ENCODE measurements around the gene LRRC41. TPM values are rescaled to one million over a fixed set of nuclear protein-coding genes. Genes with fewer than 3 reads are reported as not detected.

LRRC41 gene
- total and polyA plus RNA-seq, 2 of the 13 experiments (the other 11 are each of a cell fraction or from before 2014, with no cell fraction given), result 48.1 to 53.6 TPM

- peak; percentile 50 for ATAC-seq
- ChIA-PET POLR2A (interaction anchor here (1.0 to 2.8 kb wide), 2 partner anchors 46 to 55 kb away, joined by 5 to 21 read pairs; partner anchors contain the start of gene RAD54L), CTCF (ENCODE audit: low intra/inter-chr PET ratio, low total read pairs) (interaction anchor here (1.2 kb wide), 1 partner anchor 46 kb away, joined by 3 read pairs; no protein-coding TSS in a partner anchor)
- peaks cover 86% of the 10 kb centered on the region for H3K79me2 ChIP-seq (ENCODE audit: insufficient read depth, low read length)
- H4K20me1 ChIP-seq (ENCODE audit: insufficient read depth, low read length), result peaks cover 20% of the 10 kb centered on the region
- H3K27ac ChIP-seq (ENCODE audit: extremely low read length, insufficient read depth, low read length), result peak overlapping the region; percentile 96
- H3K4me1 ChIP-seq (ENCODE audit: insufficient read depth, low read length), result peaks cover 40% of the 10 kb centered on the region
- BruUV-seq (replicated peaks), result no TSS peak
- intact Hi-C loops (cut with micrococcal nuclease; ENCODE audit: unreplicated experiment) (loop anchor here (2.0 to 5.0 kb wide), 2 partner anchors 39 to 55 kb away; partner anchors contain the start of genes NSUN4 and RAD54L), in situ Hi-C loops (cut with HindIII; ENCODE audit: extremely low pct_ligation_motif_present, low pct_unique_long_range_greater_than_20kb) (no loop called here)
- no peaks in the 10 kb centered on the region for H3K9me3 ChIP-seq (ENCODE audit: low read length)
- H3K4me2 ChIP-seq (ENCODE audit: low read depth, low read length), result peak overlapping the region; percentile 89
- peaks cover 8 to 19% of the 10 kb centered on the region in 2 experiments for H3K36me3 ChIP-seq (replicated peaks in 1 of 2; ENCODE audit: control insufficient read depth in 1 of 2, insufficient read depth in 2 of 2, low read length in 2 of 2)
- peaks cover 0 to 4% of the 10 kb centered on the region in 2 experiments; a peak in 1 of 5 replicates for H3K27me3 ChIP-seq (ENCODE audit: control insufficient read depth in 1 of 2, insufficient read depth in 2 of 2, low read length in 2 of 2)
- H2AFZ ChIP-seq (ENCODE audit: low read length), result no peak overlapping the region
- DNase-seq (ENCODE audit: low spot score), result peak; percentile 23
- no peak for FAIRE-seq
- peak overlapping the region; percentile 93 to 100 (median 96) for H3K4me3 ChIP-seq (replicated peaks in 1 of 3; ENCODE audit: insufficient read depth in 1 of 3, low read depth in 2 of 3, low read length in 3 of 3)
- WGBS (ENCODE audit: low lambda C conversion rate), result under 1% methylated on average over 23 of the region's 79 CpGs
- peak overlapping the region; percentile 99 for H3K9ac ChIP-seq (ENCODE audit: insufficient read depth, low read depth, low read length)
- TF ChIP-seq ZNF83 (CRISPR knock-in tag; IDR thresholded peaks at IDR 0.05; ENCODE audit: borderline replicate concordance) (no peak), ARNT2 (CRISPR knock-in tag; IDR thresholded peaks at IDR 0.05; ENCODE audit: low read depth) (no peak; the same call in 1 of the 2 replicates), MTF1 (CRISPR knock-in tag; IDR thresholded peaks at IDR 0.05) (0 out of 2 replicates have a peak, but pooled peaks have one; percentile 22), CCDC6 (CRISPR knock-in tag; IDR thresholded peaks at IDR 0.05) (peak; percentile 21; the same call in 1 of the 2 replicates), ZNF660 (CRISPR knock-in tag; IDR thresholded peaks at IDR 0.05; ENCODE audit: borderline replicate concordance, low read depth) (no peak), ZNF20 (CRISPR knock-in tag; IDR thresholded peaks at IDR 0.05) (no peak; the same call in 1 of the 2 replicates), ZNF607 (CRISPR knock-in tag; IDR thresholded peaks at IDR 0.05; ENCODE audit: borderline replicate concordance) (peak; percentile 70; the same call in 1 of the 2 replicates), REL (CRISPR knock-in tag; conservative IDR thresholded peaks at IDR 0.05) (no peak; the same call in 1 of the 2 replicates), ZNF33A (CRISPR knock-in tag; IDR thresholded peaks at IDR 0.05; ENCODE audit: borderline replicate concordance) (no peak), NR2F2 (IDR thresholded peaks at IDR 0.05; ENCODE audit: borderline replicate concordance, low read depth) (peak; percentile 13; the same call in 1 of the 2 replicates)
- TF ChIP-seq, protein P1, sequence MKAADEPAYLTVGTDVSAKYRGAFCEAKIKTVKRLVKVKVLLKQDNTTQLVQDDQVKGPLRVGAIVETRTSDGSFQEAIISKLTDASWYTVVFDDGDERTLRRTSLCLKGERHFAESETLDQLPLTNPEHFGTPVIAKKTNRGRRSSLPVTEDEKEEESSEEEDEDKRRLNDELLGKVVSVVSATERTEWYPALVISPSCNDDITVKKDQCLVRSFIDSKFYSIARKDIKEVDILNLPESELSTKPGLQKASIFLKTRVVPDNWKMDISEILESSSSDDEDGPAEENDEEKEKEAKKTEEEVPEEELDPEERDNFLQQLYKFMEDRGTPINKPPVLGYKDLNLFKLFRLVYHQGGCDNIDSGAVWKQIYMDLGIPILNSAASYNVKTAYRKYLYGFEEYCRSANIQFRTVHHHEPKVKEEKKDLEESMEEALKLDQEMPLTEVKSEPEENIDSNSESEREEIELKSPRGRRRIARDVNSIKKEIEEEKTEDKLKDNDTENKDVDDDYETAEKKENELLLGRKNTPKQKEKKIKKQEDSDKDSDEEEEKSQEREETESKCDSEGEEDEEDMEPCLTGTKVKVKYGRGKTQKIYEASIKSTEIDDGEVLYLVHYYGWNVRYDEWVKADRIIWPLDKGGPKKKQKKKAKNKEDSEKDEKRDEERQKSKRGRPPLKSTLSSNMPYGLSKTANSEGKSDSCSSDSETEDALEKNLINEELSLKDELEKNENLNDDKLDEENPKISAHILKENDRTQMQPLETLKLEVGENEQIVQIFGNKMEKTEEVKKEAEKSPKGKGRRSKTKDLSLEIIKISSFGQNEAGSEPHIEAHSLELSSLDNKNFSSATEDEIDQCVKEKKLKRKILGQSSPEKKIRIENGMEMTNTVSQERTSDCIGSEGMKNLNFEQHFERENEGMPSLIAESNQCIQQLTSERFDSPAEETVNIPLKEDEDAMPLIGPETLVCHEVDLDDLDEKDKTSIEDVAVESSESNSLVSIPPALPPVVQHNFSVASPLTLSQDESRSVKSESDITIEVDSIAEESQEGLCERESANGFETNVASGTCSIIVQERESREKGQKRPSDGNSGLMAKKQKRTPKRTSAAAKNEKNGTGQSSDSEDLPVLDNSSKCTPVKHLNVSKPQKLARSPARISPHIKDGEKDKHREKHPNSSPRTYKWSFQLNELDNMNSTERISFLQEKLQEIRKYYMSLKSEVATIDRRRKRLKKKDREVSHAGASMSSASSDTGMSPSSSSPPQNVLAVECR (CRISPR knock-in tag; IDR thresholded peaks at IDR 0.05; ENCODE audit: borderline replicate concordance), result peak; percentile 57; the same call in 1 of the 2 replicates
- TF ChIP-seq, protein P2, sequence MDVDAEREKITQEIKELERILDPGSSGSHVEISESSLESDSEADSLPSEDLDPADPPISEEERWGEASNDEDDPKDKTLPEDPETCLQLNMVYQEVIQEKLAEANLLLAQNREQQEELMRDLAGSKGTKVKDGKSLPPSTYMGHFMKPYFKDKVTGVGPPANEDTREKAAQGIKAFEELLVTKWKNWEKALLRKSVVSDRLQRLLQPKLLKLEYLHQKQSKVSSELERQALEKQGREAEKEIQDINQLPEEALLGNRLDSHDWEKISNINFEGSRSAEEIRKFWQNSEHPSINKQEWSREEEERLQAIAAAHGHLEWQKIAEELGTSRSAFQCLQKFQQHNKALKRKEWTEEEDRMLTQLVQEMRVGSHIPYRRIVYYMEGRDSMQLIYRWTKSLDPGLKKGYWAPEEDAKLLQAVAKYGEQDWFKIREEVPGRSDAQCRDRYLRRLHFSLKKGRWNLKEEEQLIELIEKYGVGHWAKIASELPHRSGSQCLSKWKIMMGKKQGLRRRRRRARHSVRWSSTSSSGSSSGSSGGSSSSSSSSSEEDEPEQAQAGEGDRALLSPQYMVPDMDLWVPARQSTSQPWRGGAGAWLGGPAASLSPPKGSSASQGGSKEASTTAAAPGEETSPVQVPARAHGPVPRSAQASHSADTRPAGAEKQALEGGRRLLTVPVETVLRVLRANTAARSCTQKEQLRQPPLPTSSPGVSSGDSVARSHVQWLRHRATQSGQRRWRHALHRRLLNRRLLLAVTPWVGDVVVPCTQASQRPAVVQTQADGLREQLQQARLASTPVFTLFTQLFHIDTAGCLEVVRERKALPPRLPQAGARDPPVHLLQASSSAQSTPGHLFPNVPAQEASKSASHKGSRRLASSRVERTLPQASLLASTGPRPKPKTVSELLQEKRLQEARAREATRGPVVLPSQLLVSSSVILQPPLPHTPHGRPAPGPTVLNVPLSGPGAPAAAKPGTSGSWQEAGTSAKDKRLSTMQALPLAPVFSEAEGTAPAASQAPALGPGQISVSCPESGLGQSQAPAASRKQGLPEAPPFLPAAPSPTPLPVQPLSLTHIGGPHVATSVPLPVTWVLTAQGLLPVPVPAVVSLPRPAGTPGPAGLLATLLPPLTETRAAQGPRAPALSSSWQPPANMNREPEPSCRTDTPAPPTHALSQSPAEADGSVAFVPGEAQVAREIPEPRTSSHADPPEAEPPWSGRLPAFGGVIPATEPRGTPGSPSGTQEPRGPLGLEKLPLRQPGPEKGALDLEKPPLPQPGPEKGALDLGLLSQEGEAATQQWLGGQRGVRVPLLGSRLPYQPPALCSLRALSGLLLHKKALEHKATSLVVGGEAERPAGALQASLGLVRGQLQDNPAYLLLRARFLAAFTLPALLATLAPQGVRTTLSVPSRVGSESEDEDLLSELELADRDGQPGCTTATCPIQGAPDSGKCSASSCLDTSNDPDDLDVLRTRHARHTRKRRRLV (CRISPR knock-in tag; IDR thresholded peaks at IDR 0.05), result peak; percentile 34; the same call in 1 of the 2 replicates
Observed at GRCh38 chr1:46301808-46302640, 1.4 kb downstream of the LRRC41 start.
